T-helper 2 cell treated with Interferon-gamma antibody and Interleukin-4, amounts not matched to agents 5 μg/mL and 100 μg/mL, for 36 hours (primary cell): ENCODE measurements around the gene MEF2D.

Experiments
- DNase-seq: peaks from one replicate; pipeline ENCODE4 v3.0.0; 2021; ENCODE audit warnings: low spot score
- H3K27ac Mint-ChIP-seq: one replicate; pipeline ENCODE4 v1.8.0; 2021; ENCODE audit warnings: mild to moderate bottlenecking, mixed read lengths
- H3K27me3 Mint-ChIP-seq: one replicate; pipeline ENCODE4 v1.8.0; 2021; ENCODE audit warnings: low read depth, mixed read lengths
- H3K36me3 Mint-ChIP-seq: one replicate; pipeline ENCODE4 v1.8.0; 2021; ENCODE audit warnings: low read depth, mixed read lengths
- H3K4me1 Mint-ChIP-seq: one replicate; pipeline ENCODE4 v1.8.0; 2021; ENCODE audit warnings: low read depth, mixed read lengths
- H3K4me3 Mint-ChIP-seq: one replicate; pipeline ENCODE4 v1.8.0; 2022; ENCODE audit warnings: mild to moderate bottlenecking, moderate library complexity, mixed read lengths
- H3K9me3 Mint-ChIP-seq: one replicate; pipeline ENCODE4 v1.8.0; 2021; ENCODE audit warnings: mixed read lengths

MEF2D gene

DNA sequence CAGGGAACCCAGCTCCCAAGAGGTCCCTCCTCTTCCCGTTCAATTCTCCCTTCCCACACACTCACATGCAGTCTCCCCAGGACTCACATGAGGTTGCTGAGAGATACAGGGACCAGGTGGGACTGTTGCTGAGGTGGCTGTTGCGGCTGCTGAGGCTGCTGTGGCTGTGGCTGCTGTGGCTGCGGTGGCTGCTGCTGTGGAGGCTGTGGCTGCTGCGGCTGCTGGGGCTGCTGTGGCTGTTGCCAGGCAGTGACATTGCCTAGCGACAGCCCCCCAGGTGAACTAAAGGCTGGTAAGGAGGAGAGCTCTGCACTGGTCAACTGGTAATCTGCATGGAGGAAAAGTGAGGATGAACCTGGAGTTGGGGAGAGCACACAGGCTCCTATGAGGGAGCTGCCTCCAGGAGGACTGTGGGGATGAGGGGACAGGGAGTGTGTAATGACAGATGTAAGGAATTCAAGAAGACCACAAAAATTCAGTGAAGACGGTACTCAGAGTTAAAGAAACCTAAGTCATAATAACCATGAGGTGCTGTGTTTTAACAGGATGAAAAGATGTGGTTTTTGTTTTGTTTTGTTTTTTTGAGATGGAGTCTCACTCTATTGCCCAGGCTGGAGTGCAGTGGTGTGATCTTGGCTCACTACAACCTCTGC lies 31.8 kb downstream of the MEF2D start:
- DNase-seq, result no peak
- peaks cover 3% of the 10 kb centered on the region for H3K4me1 Mint-ChIP-seq
- H3K27me3 Mint-ChIP-seq, result no peaks in the 10 kb centered on the region
- no peak overlapping the region for H3K4me3 Mint-ChIP-seq
- no peaks in the 10 kb centered on the region for H3K9me3 Mint-ChIP-seq
- peak overlapping the region; percentile 36 for H3K27ac Mint-ChIP-seq
- peaks cover 33% of the 10 kb centered on the region for H3K36me3 Mint-ChIP-seq

DNA sequence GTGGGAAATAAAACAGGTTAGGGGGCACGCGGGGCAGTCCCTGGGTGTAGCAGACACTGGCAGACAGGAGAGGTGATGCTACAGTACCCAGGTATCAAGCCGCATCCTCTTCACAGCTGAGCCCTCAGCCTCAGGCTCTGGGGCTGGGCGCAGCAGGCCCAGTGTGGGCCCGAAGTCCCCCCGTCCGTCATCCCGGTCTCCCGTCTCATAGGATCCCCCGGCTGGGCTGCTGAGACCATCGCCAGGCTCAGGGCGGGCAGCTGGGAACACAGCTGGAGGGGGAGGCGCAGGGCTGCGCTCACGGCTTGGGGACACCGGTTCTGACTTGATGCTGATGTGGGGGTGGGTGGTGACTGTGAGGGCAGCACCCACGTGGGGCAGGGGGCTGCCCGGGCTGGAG lies 32.7 kb downstream of the MEF2D start:
- Mint-ChIP-seq H3K27ac (no peak overlapping the region), H3K36me3 (peaks cover 26% of the 10 kb centered on the region), H3K4me1 (peaks cover 3% of the 10 kb centered on the region), H3K27me3 (no peaks in the 10 kb centered on the region), H3K4me3 (no peak overlapping the region), H3K9me3 (no peaks in the 10 kb centered on the region)
- no peak for DNase-seq

- no peak overlapping the region for H3K27ac Mint-ChIP-seq
- H3K36me3 Mint-ChIP-seq, result peaks cover 26% of the 10 kb centered on the region
- H3K27me3 Mint-ChIP-seq, result no peaks in the 10 kb centered on the region
- no peak for DNase-seq
- peaks cover 3% of the 10 kb centered on the region for H3K4me1 Mint-ChIP-seq
- H3K9me3 Mint-ChIP-seq, result no peaks in the 10 kb centered on the region
- H3K4me3 Mint-ChIP-seq, result no peak overlapping the region
Measured at GRCh38 chr1:156467385-156467784, 33.2 kb downstream of the MEF2D start.

- Mint-ChIP-seq H3K27me3 (no peaks in the 10 kb centered on the region), H3K36me3 (peaks cover 23% of the 10 kb centered on the region), H3K27ac (no peak overlapping the region), H3K9me3 (no peaks in the 10 kb centered on the region), H3K4me3 (no peak overlapping the region), H3K4me1 (peaks cover 3% of the 10 kb centered on the region)
- no peak for DNase-seq
Measured at GRCh38 chr1:156465747-156466365, 34.7 kb downstream of the MEF2D start.

- Mint-ChIP-seq H3K27ac (no peak overlapping the region), H3K36me3 (peaks cover 22% of the 10 kb centered on the region), H3K4me1 (peaks cover 3% of the 10 kb centered on the region)
Measured at GRCh38 chr1:156464825-156465452, 35.6 kb downstream of the MEF2D start.

GRCh38 chr1:156464335-156464734 lies 36.2 kb downstream of the MEF2D start:
- Mint-ChIP-seq H3K27me3 (no peaks in the 10 kb centered on the region), H3K27ac (no peak overlapping the region), H3K4me3 (no peak overlapping the region)

More at GRCh38 chr1:156464825-156465452, 35.6 kb downstream of the MEF2D start:
- no peaks in the 10 kb centered on the region for H3K27me3 Mint-ChIP-seq
- H3K4me3 Mint-ChIP-seq, result no peak overlapping the region
- no peaks in the 10 kb centered on the region for H3K9me3 Mint-ChIP-seq
- DNase-seq, result no peak

DNA sequence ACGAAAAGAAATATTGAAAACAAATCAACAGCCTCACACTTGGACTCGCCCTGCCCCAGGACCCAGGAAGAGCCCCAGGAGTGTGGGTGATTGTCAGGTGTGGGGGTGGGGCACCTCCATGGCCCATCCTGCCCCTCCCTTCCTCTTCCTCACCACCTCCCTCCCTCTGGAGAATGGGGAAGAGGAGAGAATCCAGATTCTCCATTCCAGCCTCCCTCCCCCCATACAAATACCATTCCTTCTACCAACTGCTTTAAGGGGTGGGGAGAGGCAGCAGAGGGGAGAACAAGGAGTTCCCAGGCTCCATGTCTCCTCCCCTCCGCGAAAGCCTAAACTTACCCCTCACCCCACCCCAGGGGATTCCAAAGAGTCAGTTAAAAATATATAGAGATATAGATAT lies 36.7 kb downstream of the MEF2D start:
- H3K4me1 Mint-ChIP-seq, result peaks cover 1% of the 10 kb centered on the region
- DNase-seq, result no peak
- no peak overlapping the region for H3K4me3 Mint-ChIP-seq
- H3K9me3 Mint-ChIP-seq, result no peaks in the 10 kb centered on the region
- no peak overlapping the region for H3K27ac Mint-ChIP-seq
- H3K27me3 Mint-ChIP-seq, result no peaks in the 10 kb centered on the region
- H3K36me3 Mint-ChIP-seq, result peaks cover 16% of the 10 kb centered on the region

More at GRCh38 chr1:156464335-156464734, 36.2 kb downstream of the MEF2D start:
- DNase-seq, result no peak
- no peaks in the 10 kb centered on the region for H3K9me3 Mint-ChIP-seq
- H3K36me3 Mint-ChIP-seq, result peaks cover 17% of the 10 kb centered on the region
- H3K4me1 Mint-ChIP-seq, result peaks cover 3% of the 10 kb centered on the region

GRCh38 chr1:156462954-156463795 lies 37.4 kb downstream of the MEF2D start:
- H3K4me3 Mint-ChIP-seq, result no peak overlapping the region
- no peaks in the 10 kb centered on the region for H3K4me1 Mint-ChIP-seq
- peaks cover 13% of the 10 kb centered on the region for H3K36me3 Mint-ChIP-seq
- H3K27ac Mint-ChIP-seq, result no peak overlapping the region
- H3K27me3 Mint-ChIP-seq, result no peaks in the 10 kb centered on the region
- no peak for DNase-seq
- no peaks in the 10 kb centered on the region for H3K9me3 Mint-ChIP-seq

DNA sequence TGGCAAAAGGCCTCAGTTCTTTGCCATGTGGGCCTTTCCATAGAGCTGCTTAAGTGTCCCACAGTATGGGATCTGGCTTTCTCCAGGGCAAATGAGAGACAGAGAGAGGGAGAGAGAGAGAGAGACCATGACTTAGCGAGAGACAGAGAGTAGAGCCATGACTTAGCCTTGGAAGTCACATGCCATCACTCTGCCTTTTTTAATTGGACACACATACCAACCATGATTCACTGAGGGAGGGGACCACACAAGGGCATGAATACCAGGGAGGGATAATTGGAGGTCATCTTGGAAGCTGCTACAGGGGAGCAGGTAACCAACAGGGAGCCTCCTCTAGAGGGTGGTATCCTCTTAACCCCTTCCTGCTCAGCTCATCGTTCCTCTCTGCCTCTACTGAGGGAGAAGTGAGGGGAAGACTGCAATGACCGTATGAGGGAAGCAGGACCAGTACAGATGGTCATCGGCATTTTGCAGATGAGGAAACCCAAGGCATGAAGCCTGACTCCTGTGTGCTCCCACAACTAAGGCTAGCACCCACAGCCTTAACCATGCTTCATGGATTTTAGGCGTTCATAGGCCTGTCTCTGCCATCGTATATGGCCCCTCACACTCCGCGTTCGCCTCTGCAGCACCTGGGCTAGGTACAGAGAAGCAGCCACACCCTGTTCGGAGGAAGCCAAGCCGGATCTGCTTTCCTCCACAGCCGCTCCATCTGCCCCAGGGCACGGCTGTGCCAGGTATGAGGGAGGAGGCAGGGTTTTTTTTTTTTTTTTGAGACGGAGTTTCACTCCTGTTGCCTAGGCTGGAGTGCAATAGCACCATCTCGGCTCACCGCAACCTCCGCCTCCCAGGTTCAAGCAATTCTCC lies 38.6 kb downstream of the MEF2D start:
- peaks cover 2% of the 10 kb centered on the region for H3K4me1 Mint-ChIP-seq
- no peak overlapping the region for H3K4me3 Mint-ChIP-seq
- no peaks in the 10 kb centered on the region for H3K27me3 Mint-ChIP-seq
- H3K9me3 Mint-ChIP-seq, result no peaks in the 10 kb centered on the region
- DNase-seq, result no peak
- H3K27ac Mint-ChIP-seq, result no peak overlapping the region
- H3K36me3 Mint-ChIP-seq, result peaks cover 7% of the 10 kb centered on the region

GRCh38 chr1:156461109-156461508 lies 39.5 kb downstream of the MEF2D start:
- H3K4me3 Mint-ChIP-seq, result no peak overlapping the region
- no peak overlapping the region for H3K27ac Mint-ChIP-seq
- peaks cover 11% of the 10 kb centered on the region for H3K4me1 Mint-ChIP-seq
- no peaks in the 10 kb centered on the region for H3K9me3 Mint-ChIP-seq
- no peak for DNase-seq
- no peaks in the 10 kb centered on the region for H3K27me3 Mint-ChIP-seq
- H3K36me3 Mint-ChIP-seq, result peaks cover 5% of the 10 kb centered on the region

- DNase-seq, result no peak
- H3K36me3 Mint-ChIP-seq, result peaks cover 5% of the 10 kb centered on the region
- no peaks in the 10 kb centered on the region for H3K9me3 Mint-ChIP-seq
- H3K4me1 Mint-ChIP-seq, result peaks cover 11% of the 10 kb centered on the region
- no peak overlapping the region for H3K27ac Mint-ChIP-seq
- no peak overlapping the region for H3K4me3 Mint-ChIP-seq
- H3K27me3 Mint-ChIP-seq, result no peaks in the 10 kb centered on the region
Measured at GRCh38 chr1:156460525-156460924, 40.0 kb downstream of the MEF2D start.

- DNase-seq, result no peak
- Mint-ChIP-seq H3K36me3 (no peaks in the 10 kb centered on the region), H3K9me3 (no peaks in the 10 kb centered on the region), H3K4me1 (peaks cover 11% of the 10 kb centered on the region), H3K27ac (peak overlapping the region; percentile 55), H3K4me3 (no peak overlapping the region), H3K27me3 (peaks cover 7% of the 10 kb centered on the region)
Measured at GRCh38 chr1:156458181-156458503, 42.4 kb downstream of the MEF2D start.
